Measurements from ENCODE around the gene TRPM1.

TRPM1 gene

GRCh38 chr15:31062310-31062847 is 39.1 kb downstream of the TRPM1 start:
- no peaks in the 10 kb centered on the region for H4K20me1 ChIP-seq (ENCODE audit: insufficient read depth, low read length)
- no peak overlapping the region for H3K4me2 ChIP-seq (ENCODE audit: low read depth, low read length)
- no peak for DNase-seq
- H3K4me1 ChIP-seq (ENCODE audit: low read length) = peaks cover 8% of the 10 kb centered on the region; the same call in 1 of the 2 replicates
- TF ChIP-seq EZH2 (optimal IDR thresholded peaks at IDR 0.05; ENCODE audit: low read depth, low read length) (no peak), CTCF (IDR thresholded peaks at IDR 0.05; ENCODE audit: low read length) (no peak), EZH2phosphoT487 (IDR thresholded peaks at IDR 0.05; ENCODE audit: low read length) (no peak)
- no peaks in the 10 kb centered on the region for H3K36me3 ChIP-seq (replicated peaks; ENCODE audit: insufficient read depth, low read length)
- H3K9me2 ChIP-seq (replicated peaks; ENCODE audit: insufficient read depth, low read length) = no peaks in the 10 kb centered on the region
- H3K27ac ChIP-seq (ENCODE audit: low read length) = no peak overlapping the region
- no peak overlapping the region for H3K9ac ChIP-seq (ENCODE audit: low read length)
- no peak overlapping the region for H2AFZ ChIP-seq (ENCODE audit: low read length)
- no peaks in the 10 kb centered on the region for H3K9me3 ChIP-seq (replicated peaks; ENCODE audit: insufficient read depth, low read length)
- H3K4me3 ChIP-seq (ENCODE audit: low read length) = no peak overlapping the region
- H3K27me3 ChIP-seq (replicated peaks; ENCODE audit: insufficient read depth, low read length) = no peaks in the 10 kb centered on the region
- no peaks in the 10 kb centered on the region for H3K79me2 ChIP-seq (ENCODE audit: low read length)
- no peaks in the 10 kb centered on the region for H3F3A ChIP-seq (ENCODE audit: insufficient read depth, low read length)

- H3K27ac ChIP-seq (ENCODE audit: low read length) = no peak overlapping the region
- 0 out of 2 replicates have a peak, but pooled peaks cover under 1% of the 10 kb centered on the region for H3K4me1 ChIP-seq (ENCODE audit: low read length)
- H3F3A ChIP-seq (ENCODE audit: insufficient read depth, low read length) = no peaks in the 10 kb centered on the region; the same call in 1 of the 2 replicates
- no peak overlapping the region for H3K9ac ChIP-seq (ENCODE audit: low read length)
- no peaks in the 10 kb centered on the region for H3K9me2 ChIP-seq (replicated peaks; ENCODE audit: insufficient read depth, low read length)
- DNase-seq = no peak
- H3K79me2 ChIP-seq (ENCODE audit: low read length) = no peaks in the 10 kb centered on the region
- H3K9me3 ChIP-seq (replicated peaks; ENCODE audit: insufficient read depth, low read length) = no peaks in the 10 kb centered on the region
- TF ChIP-seq CTCF (IDR thresholded peaks at IDR 0.05; ENCODE audit: low read length) = no peak
- no peak for TF ChIP-seq EZH2phosphoT487 (IDR thresholded peaks at IDR 0.05; ENCODE audit: low read length)
- no peak for TF ChIP-seq EZH2 (optimal IDR thresholded peaks at IDR 0.05; ENCODE audit: low read depth, low read length)
- H2AFZ ChIP-seq (ENCODE audit: low read length) = no peak overlapping the region
- no peaks in the 10 kb centered on the region for H4K20me1 ChIP-seq (ENCODE audit: insufficient read depth, low read length)
- H3K4me2 ChIP-seq (ENCODE audit: low read depth, low read length) = no peak overlapping the region
- no peak overlapping the region for H3K4me3 ChIP-seq (ENCODE audit: low read length)
- H3K36me3 ChIP-seq (replicated peaks; ENCODE audit: insufficient read depth, low read length) = no peaks in the 10 kb centered on the region
- H3K27me3 ChIP-seq (replicated peaks; ENCODE audit: insufficient read depth, low read length) = no peaks in the 10 kb centered on the region
Observed at GRCh38 chr15:31060429-31061140, 40.9 kb downstream of the TRPM1 start.

GRCh38 chr15:31058236-31058962 is 43.1 kb downstream of the TRPM1 start:
- TF ChIP-seq CTCF (IDR thresholded peaks at IDR 0.05; ENCODE audit: low read length) = no peak
- no peak for TF ChIP-seq EZH2phosphoT487 (IDR thresholded peaks at IDR 0.05; ENCODE audit: low read length)
- TF ChIP-seq EZH2 (optimal IDR thresholded peaks at IDR 0.05; ENCODE audit: low read depth, low read length) = no peak
- H3F3A ChIP-seq (ENCODE audit: insufficient read depth, low read length) = peaks cover 8% of the 10 kb centered on the region
- H3K27ac ChIP-seq (ENCODE audit: low read length) = no peak overlapping the region
- no peaks in the 10 kb centered on the region for H4K20me1 ChIP-seq (ENCODE audit: insufficient read depth, low read length)
- H3K4me3 ChIP-seq (ENCODE audit: low read length) = no peak overlapping the region
- no peaks in the 10 kb centered on the region for H3K9me3 ChIP-seq (replicated peaks; ENCODE audit: insufficient read depth, low read length)
- H3K36me3 ChIP-seq (replicated peaks; ENCODE audit: insufficient read depth, low read length) = no peaks in the 10 kb centered on the region
- H3K4me1 ChIP-seq (ENCODE audit: low read length) = peaks cover 21% of the 10 kb centered on the region
- no peak for DNase-seq
- no peak overlapping the region for H2AFZ ChIP-seq (ENCODE audit: low read length)
- no peaks in the 10 kb centered on the region for H3K79me2 ChIP-seq (ENCODE audit: low read length)
- no peaks in the 10 kb centered on the region for H3K27me3 ChIP-seq (replicated peaks; ENCODE audit: insufficient read depth, low read length)
- no peaks in the 10 kb centered on the region for H3K9me2 ChIP-seq (replicated peaks; ENCODE audit: insufficient read depth, low read length)
- no peak overlapping the region for H3K9ac ChIP-seq (ENCODE audit: low read length)
- H3K4me2 ChIP-seq (ENCODE audit: low read depth, low read length) = no peak overlapping the region
